Thyroid gland (tissue), 4 donors: ENCODE results near the gene CDS1.

Experiments
- CTCF ChIP-seq, 6 experiments: fragments of 200-600 bp in 3 of 6; fragments of 450-650 bp in 3 of 6; sonication (generic) in 3 of 6; IDR thresholded peaks; one replicate each; pipeline ENCODE4 v1.5.1; 2016 to 2019; ENCODE audit warnings: antibody characterized with exemption in 6 of 6, mild to moderate bottlenecking in 2 of 6, inconsistent platforms in 1 of 6, moderate library complexity in 1 of 6
- POLR2A ChIP-seq, 2 donors: fragments of 450-650 bp; IDR thresholded peaks; one replicate each; pipeline ENCODE4 v1.6.1; 2017; ENCODE audit warnings: antibody characterized with exemption in 2 of 2, mild to moderate bottlenecking in 2 of 2, moderate library complexity in 1 of 2

DNA sequence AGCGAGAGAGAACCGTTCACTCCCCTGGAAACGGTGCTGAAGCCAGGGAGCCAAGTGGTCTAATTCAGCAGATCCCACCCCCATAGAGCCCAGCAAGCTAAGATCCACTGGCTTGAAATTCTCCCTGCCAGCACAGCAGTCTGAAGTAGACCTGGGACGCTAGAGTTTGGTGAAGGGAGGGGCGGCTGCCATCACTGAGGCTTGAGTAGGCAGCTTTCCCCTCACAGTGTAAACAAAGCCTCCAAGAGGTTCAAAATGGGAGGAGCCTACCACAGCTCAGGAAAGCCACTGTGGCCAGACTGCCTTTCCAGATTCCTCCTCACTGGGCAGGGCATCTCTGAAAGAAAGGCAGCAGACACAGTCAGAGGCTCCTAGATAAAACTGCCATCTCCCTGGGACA is 37.8 kb upstream of the CDS1 start:
- TF ChIP-seq CTCF (IDR thresholded peaks at IDR 0.05) = no peak
- no peak for TF ChIP-seq POLR2A (IDR thresholded peaks at IDR 0.05)
